Peyer's patch (tissue), 4 donors: Measurements from ENCODE around the gene BSCL2.

Experiments
- POLR2A ChIP-seq, 2 donors: fragments of 450-650 bp; IDR thresholded peaks; one replicate each; pipeline ENCODE4 v1.5.1; 2017; ENCODE audit warnings: antibody characterized with exemption in 2 of 2, mild to moderate bottlenecking in 2 of 2, moderate library complexity in 2 of 2
- TF ChIP-seq, protein P1 (sequence below), 6 experiments: fragments of 450-650 bp in 4 of 6; fragments of 200-600 bp in 2 of 6; sonication (generic) in 1 of 6; IDR thresholded peaks; one replicate each; pipeline ENCODE4 v1.5.1; 2017 to 2019; ENCODE audit warnings: antibody characterized with exemption in 6 of 6, mild to moderate bottlenecking in 3 of 6, moderate library complexity in 1 of 6

DNA sequence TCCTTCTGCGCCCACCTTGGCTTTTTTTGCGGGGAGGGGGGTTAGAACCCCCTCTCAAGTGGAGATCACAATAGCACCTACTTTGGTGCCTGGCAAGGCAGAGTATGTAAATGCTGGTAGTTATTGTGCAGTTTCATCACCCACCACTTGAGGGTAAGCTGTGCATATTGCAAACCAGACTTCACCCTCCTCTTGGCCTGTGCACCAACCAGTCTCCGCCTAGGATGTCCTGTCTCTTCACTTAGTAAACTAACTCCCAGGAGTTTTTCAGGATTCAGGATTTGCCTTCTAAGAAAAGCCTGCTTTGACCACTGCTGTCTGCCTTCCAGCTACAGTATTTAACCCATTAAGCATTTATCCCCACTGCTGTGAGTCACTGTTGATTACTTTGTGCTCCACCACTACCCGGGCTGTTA is 26.4 kb downstream of the BSCL2 start:
- TF ChIP-seq, protein P1, sequence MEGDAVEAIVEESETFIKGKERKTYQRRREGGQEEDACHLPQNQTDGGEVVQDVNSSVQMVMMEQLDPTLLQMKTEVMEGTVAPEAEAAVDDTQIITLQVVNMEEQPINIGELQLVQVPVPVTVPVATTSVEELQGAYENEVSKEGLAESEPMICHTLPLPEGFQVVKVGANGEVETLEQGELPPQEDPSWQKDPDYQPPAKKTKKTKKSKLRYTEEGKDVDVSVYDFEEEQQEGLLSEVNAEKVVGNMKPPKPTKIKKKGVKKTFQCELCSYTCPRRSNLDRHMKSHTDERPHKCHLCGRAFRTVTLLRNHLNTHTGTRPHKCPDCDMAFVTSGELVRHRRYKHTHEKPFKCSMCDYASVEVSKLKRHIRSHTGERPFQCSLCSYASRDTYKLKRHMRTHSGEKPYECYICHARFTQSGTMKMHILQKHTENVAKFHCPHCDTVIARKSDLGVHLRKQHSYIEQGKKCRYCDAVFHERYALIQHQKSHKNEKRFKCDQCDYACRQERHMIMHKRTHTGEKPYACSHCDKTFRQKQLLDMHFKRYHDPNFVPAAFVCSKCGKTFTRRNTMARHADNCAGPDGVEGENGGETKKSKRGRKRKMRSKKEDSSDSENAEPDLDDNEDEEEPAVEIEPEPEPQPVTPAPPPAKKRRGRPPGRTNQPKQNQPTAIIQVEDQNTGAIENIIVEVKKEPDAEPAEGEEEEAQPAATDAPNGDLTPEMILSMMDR (IDR thresholded peaks at IDR 0.05), result peak; percentile 24 to 72 (median 55)
- peak in 1 of 2 donors; percentile 19 for TF ChIP-seq POLR2A (IDR thresholded peaks at IDR 0.05)
